ENCODE results near the gene PWP2. TPM values are rescaled to one million over a fixed set of nuclear protein-coding genes. Genes with fewer than 3 reads are reported as not detected.
A peak's percentile ranks its signal among the peaks of the same experiment; 100 is the strongest.
"Not testable (repeated sequence)": the region's sequence is repeated elsewhere in the genome, so short reads cannot be mapped to it uniquely, and the experiment has no call there.

The PWP2 gene
- total RNA-seq, 1 donor from 2014 or later: 19.4 TPM

DNA sequence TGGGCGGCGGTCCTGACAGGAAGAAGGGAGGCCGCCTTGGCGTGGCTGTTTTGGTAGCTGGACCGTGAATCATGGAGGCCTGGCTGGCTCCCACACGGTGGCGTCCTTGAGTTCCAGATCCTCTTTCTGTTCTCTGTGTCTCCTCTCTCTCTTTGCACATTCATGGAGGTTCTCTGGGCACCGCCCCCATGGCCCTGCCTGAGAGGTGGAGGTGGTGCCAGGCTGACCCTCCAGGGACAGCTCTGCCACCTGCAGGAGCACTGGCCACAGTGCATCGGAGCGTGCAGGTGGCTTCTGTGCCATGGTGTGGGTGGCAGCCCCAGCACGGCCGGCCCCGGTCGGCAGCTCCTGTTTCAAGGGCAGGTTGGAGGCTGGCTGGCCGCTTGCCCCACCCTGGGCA is 30.8 kb downstream of the PWP2 start:
- DNase-seq (ENCODE audit: low read depth in 2 of 2): not testable (repeated sequence)

DNA sequence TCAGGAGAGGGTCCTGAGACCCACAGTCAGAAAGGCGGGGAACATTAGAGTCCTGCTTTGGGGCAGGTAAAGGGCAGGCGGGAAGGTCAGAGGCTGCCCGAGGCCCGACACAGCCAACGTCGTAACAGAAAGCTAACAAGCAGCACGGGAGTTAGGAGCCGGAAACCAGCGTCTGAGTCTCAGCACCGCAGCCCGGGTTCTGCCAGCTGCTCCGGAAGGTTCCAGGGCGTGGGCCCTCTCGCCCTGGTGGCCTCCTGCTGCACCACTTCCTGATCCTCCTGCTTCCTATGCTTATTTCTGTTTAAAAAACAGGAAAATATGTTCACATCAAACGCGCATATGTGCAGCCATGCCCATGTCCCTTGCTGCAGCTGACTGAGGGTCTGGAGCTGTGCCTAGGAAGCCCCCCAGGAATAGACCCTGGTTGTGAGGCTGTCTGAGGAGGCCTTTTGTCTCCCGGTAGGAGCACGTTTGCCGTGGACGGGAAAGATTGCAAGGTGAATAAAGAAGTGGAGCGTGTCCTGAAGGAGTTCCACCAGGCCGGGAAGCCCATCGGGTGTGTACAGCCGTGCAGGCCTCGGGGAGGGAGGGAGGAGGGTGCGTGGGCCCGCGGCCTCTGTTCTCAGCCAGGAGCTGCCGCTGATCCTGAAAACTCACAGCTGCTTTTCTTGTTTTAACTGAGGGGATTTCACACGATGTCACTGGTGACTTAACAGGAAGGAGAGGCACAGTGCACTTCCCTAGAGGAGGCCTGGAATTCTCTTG is 32.8 kb downstream of the PWP2 start:
- peak in 1 of 2 donors; percentile 47 for DNase-seq (ENCODE audit: low read depth in 2 of 2)

DNA sequence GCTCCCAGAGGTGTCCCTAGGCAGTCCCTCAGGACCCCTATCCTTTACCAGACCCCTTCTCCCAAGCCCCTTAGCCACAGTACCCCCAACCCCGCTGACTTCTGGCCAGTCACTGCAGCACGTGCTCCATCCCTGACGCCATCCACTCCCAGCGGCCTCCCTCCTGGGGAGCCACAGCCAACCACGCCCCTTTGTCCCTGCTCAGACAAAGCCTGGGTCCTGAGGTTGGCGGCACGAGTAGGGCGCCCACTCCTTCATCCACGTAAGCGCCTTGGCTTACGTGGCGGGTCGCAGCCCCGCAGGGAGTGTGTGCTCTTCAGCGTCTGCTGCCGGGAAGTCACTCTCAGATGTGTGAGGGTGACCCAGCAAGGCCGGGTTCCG is 33.3 kb downstream of the PWP2 start:
- DNase-seq (ENCODE audit: low read depth in 2 of 2): not testable (repeated sequence)

DNA sequence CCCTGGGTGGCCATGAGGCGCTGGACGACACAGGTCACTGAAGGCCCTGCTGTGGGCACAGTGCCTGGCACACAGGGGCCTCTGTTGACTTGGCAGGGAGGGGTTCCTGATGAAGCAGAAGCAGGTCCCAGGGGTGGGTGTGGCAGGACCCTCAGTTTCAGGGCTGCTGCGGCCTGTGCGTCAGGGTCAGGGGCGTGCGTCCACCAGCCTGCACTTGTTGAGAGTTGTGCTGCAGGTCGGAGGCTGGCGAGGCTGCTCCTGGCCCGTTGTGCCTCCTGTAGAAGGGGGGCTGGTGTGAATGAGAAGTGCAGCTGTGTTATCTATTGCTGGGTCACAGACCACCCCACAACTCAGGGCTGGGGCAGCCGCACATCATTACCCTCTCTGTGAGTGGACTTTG is 35.3 kb downstream of the PWP2 start:
- DNase-seq (ENCODE audit: low read depth in 2 of 2): not testable (repeated sequence)

DNA sequence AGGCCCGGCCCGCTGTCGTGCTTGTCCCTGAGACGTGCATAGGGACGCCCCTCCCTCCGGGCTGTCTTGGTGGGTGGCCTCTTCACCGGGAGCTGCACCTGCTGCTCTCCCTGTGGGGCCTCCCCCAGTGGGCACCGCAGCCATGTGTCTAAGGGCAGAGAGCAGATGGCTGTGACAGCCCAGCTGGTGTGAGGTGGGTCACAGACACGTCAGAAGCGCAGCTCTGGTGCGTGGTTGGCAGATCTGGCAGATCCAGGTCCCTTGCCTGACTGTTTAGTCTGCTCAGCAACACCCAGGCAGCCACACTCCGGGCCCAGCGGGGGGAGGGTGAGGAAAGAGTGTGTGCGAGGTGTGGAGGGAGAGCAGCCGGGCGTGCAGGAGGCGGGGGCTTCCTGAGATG is 36.2 kb downstream of the PWP2 start:
- DNase-seq (ENCODE audit: low read depth in 2 of 2): not testable (repeated sequence)

DNA sequence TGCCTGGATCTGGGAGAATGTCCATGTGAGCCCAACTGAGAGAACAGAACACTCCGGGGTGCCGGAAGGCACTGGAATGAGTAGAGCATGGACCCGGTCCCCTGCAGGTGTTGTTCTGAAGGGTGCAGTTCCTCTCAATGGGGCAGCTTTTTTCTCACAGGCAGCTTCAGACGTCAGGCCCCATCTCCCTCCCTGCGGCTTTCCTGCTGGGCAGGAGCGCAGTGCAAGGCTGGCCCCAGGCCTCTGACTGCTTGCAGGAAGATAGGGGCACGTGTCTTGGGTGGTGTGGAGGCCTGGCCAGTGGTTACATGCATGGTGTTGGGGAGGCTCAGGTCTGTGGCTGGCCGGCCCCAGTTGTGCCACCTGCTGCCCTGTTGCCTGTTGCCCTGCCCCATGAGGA is 36.8 kb downstream of the PWP2 start:
- not testable (repeated sequence) for DNase-seq (ENCODE audit: low read depth in 2 of 2)

DNA sequence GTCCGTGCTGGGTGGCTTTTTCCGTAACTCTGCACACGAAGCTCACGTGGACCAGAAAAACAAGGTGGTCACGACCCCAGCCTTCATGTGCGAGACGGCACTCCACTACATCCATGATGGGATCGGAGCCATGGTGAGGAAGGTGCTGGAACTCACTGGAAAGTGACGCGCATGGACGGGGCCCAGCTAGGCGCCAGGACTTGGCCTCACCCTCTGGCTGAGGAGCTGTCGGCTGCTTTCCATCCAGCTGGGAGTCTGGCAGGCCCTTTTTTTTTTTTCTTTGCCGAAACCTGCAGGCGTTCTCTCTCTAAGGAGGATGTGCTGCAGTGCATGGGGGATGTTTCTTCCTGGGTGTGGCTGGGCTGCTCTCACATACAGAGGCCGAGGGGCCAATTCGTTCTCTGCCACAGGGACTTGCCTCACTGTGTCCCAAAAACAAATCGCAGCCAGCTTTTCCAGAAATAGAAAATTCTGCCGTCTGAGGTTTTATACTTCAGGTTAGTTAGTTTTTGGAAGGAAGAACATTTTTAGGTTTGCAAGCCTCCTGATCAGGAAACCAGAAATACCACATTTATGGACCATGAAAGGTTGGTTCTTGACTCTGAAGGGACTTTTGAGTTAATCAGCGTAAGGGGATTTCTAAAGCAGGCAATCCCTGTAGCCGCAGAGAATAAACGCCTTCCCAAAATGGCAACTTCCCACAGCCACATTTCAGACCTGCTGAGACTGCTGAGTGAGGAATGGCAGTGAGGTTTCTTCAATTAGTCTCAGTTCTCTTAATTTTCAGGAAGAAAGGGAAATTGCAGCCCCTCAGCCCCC is 37.8 kb downstream of the PWP2 start:
- not testable (repeated sequence) for DNase-seq (ENCODE audit: low read depth in 2 of 2)

DNA sequence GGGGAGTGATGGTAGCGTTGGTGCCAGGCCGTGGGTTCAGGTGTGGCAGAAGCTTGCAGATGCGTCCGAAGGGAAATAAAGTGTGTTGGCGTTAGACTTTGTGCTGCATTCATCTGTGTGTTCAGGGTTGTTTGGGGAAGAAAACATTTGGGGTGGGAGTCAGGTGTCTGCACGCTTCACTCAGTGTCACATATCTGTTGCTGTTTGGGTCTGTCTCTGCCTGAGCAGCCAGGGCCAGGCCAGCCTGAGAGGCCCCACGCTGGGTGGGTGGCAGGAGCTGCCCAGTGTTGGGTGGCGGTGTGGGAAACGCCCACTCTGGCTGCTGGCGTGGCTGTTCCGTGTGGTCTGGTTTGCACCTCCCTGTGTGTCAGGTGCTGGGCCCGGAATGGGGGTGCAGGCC is 38.4 kb downstream of the PWP2 start:
- DNase-seq (ENCODE audit: low read depth in 2 of 2): not testable (repeated sequence)

DNA sequence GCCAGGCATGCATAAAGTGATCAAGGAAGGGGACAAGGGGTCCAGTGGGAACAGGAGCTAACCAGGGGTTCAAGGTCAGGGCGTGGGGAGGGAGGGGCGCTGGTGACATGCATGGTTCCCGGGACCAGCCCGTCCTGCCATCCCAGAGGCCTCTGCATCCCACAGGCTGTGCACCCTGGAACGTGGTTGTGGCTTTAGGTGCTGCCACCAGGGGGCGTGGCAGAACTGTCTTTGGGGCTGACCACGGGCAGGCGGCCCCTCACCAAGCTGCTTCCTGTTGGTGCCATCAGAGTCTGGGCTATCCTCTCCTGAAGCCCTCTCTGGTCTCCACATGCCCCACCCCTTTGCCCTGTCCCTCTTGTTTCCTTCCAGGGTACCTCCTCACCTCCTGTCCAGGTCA is 39.9 kb downstream of the PWP2 start:
- not testable (repeated sequence) for DNase-seq (ENCODE audit: low read depth in 2 of 2)

DNA sequence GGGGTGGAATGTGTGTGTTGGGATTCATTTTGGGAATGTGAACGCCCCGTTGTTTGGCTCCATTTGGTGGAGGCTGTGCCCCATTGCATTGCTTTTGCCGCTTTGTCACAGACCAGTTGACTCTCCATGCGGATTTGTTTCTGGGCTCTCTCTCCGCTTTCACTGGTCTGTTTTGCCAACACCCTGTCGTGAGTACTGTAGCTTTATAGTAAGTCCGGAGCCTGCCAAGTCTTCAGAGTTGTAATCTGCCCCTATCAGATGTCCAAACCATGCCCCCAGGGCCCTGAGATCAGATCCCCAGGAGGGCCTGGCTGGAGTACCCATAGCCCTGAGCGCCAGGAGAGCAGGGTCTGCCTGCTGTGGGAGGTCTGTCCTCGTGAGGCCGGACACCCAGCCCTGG is 43.1 kb downstream of the PWP2 start:
- DNase-seq (ENCODE audit: low read depth in 2 of 2): not testable (repeated sequence)

DNA sequence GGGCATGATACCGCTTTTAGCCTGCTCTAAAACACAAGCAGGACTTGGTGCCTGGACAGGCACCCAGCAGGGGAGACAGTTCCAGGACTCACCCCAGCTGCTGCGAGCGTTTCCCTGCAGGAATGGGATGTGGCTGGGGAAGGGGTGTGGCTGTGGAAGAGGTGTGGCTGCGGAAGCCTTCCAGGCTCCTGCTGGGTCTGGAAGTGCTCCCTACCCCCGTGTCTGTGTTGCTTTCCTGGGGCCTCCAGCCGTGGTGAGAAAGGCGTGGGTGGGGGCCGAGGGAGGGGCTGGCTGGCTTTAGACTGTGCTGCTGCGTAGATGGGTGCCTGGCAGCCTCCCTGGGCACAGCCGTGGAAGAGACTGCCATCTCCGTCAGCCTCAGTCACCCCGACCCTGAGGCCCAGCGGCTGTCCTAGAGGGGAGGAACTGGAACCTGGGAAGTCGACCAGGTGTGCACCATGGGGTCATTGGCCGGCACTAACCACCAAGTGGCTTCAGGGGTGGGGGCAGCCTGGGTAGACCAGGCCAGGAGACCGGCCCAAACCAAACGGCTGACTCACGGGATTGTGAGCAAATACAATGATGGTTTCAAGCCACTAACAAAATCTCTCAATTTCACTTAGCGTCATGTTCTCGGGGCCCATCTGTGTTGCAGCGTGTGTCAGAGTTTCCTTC is 46.2 kb downstream of the PWP2 start:
- DNase-seq (ENCODE audit: low read depth in 2 of 2): not testable (repeated sequence)

DNA sequence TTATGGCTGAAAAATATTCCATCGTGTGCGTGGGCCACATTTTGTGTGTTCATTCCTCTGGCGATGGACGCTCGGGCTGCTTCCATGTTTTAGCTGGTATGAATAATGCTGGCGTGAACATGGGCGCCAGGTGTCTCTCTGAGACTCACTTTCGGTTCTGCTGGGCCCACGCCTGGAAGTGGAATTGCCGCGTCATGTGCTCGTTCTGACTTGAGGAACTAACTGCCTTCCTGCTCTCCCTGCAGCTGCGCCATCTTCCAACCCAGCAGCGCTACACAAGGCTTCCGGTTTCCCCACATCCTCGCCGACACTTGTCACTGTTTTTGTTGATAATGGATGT is 46.7 kb downstream of the PWP2 start:
- DNase-seq (ENCODE audit: low read depth in 2 of 2): not testable (repeated sequence)

DNA sequence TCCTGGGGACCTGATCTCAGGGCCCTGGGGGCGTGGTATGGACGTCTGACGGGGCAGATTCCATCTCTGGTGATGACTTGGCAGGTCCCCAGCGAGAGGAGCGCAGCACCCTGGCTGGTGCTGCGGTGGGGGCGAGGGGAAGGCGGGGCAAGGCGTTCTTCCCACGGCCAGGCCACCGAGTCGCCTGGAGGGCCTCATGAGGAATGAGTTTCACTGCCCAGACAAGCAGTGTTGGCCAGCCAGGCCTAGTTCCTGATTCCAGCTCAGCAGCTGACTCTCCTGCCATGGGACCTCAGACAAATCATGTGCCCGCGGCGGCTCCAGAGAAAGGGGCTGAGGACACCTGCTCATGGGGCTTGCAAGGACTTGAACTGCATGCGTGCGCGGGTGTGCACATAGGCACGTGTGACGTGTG is 47.6 kb downstream of the PWP2 start:
- DNase-seq (ENCODE audit: low read depth in 2 of 2): not testable (repeated sequence)

DNA sequence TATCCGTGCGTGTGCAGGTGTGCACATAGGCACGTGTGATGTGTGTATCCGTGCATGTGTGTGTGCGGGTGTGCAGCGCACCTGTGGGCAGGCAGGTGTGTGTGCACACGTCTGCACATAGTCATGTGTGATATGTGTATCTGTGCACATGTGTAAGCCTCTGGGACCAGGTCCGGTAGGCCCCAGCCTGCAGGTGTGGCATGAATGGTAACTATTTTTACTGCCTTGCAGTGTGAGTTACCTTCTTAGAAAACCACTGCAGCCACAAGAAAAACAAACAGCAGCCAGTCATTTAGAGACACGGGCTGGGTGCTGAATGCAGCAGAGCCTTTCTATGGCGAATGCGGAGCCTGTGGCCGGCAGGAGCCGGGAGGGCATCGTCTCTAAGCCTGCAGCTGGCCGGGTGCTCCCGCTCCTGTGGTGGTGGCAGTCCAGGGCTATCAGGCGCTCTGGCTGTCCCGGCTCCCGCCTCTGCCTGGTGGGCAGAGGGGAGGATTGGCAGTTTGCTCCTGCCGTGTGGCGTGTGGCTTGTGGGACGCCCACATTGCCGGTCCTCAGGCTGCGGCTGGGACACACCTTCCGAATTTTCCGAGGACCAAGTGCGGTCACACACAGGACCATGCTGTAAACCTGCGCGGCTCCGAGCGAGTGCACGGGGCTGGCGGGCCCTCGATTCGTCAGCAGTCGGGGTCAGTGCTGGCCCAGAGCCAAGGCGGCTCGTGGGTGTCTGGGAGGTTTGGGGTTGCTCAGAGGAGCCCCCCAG is 48.2 kb downstream of the PWP2 start:
- DNase-seq (ENCODE audit: low read depth in 2 of 2): not testable (repeated sequence)

DNA sequence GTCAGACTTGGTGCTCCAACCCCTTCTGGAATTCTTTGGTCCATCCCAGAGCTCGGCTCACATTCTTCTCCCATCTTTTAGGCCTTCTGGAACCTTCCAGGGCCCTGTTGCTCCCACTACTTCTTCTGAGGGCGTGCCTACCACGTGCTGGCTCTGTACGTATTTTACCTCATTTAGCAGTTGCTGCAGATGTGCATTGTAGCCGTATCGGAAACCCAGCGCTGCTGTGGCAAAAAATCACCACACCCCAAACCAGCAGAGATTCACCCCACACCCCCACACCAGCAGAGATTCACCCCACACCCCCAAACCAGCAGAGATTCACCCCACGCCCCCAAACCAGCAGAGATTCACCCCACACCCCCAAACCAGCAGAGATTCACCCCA is 48.8 kb downstream of the PWP2 start:
- DNase-seq (ENCODE audit: low read depth in 2 of 2): not testable (repeated sequence)

DNA sequence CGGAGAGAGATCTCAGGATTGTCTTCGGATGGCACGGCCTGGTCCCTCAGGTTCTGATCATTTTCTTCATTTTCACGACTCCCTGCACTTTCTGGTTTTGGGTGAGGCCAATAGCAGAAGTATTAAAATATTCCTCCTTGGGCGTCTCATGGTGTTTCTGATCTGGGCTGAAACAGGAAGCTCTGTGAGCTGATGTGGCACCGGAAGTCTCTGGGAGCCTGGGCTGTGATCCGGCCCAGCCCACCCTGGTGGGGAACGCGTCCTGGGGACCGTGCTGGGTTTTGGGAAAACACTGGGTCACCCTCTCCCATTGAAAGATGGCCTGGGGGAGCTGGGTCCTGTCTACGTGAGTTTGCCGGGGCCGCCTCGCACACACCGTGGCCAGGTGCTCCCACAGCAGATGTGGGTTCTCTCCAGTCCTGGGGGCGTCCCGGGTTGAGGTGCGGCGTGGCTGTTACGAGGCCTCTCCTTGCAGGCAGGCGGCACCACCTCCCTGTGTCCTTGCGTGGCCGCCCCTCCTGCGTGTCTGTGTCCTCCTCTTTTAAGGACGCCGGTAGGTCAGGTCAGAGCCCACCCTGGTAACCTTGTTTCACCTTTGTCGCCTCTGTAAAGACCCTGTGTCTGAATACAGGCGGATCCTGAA is 50.4 kb downstream of the PWP2 start:
- DNase-seq (ENCODE audit: low read depth in 2 of 2): not testable (repeated sequence)

DNA sequence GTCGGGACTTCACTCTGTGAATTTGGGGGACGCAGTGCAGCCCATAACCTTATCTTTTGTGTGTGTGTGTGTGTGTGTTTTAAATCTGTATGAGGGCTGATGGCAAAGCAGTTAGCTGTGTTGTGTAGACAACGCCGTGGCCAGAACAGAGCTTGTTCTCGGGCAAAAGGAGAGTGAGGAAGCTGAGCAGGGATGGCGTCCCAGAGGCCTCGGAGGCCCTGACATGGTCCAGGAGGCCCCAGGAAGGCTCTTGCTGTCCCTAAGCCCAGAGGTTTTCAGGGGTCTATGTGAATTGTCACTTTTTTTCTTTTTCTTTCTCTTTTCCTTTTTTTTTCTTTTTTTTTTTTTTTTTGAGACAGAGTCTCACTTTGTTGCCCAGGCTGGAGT is 50.9 kb downstream of the PWP2 start:
- not testable (repeated sequence) for DNase-seq (ENCODE audit: low read depth in 2 of 2)

DNA sequence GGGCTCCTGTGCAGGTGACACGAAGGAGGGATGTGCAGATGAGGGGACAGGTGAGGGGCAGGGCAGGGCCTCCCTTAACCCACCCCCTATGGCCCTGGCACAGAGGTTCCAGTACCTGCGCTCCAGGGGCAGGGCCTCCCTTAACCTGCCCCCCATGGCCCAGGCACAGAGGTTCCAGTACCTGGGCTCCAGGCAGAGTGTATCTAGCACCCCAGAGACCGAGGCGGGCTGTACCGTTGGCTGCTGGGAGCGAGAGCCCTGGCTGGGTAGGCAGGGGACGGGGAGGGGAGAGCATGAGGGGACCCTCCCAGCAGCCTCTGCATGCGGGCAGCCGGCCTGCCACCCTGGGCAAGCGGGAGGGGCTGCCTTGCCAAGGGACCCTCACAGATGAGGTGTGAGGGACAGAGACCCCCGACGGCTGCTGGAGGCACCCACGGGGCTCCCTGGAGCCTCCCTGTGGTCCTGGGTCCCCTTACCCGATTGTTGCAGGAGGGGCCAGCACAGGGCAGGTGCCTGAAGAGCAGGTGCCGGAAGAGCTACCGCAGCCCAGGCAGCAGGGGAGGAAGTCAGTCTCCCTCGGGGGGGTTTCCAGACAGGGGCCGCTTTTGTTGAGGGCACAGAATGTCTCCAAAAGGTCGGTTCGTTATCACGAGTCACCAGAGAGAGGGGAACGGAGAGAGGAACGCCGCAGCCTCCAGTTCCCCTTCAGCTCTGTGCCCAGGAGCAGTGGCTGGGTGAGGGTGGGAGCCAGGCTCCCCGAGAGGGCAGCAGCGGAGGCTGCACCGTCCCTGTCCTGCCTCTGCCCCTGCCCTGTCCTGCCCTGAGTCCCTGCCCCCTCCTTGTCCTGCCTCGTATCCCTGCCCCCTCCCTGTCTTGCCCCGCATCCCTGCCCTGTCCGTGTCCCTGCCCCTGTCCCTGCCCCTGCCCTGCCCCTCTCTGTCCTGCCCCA is 52.4 kb downstream of the PWP2 start:
- DNase-seq (ENCODE audit: low read depth in 2 of 2): not testable (repeated sequence)

DNA sequence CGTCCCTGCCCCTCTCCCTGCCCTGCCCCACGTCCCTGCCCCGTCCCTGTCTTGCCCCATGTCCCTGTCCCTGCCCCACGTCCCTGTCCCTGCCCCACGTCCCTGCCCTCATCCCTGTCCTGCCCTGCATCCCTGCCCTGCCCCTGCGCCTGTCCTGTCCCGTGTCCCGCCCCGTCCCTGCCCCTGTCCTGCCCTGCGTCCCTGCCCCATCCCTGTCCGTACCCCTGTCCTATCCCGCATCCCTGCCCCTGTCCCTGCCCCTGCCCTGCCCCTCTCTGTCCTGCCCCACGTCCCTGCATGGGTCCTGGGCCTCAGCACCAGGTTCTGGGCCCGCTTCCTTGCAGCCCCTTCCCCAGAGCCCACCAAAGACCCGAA is 53.1 kb downstream of the PWP2 start:
- not testable (repeated sequence) for DNase-seq (ENCODE audit: low read depth in 2 of 2)

DNA sequence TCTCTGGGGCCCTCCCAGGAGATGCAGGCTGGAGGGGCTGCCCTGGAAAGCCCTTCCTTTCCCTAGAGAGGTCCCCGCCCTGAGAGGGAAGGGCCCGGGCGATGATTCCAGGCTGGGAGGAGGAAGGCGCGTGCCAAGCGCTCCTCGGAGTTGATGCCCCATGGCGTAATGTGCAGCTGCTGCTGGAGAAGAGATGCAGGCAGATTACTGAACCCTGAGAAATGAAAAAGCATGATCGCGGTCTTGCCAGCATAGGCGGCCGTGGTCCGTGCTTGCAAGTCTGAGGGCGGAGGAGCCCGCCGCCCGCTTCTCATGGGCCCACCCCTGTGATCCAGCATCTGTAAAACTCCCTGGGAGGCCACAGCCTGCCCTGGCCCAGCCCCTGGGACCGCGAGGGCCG is 53.6 kb downstream of the PWP2 start:
- DNase-seq (ENCODE audit: low read depth in 2 of 2): not testable (repeated sequence)

All from lung microvascular endothelial cell (primary cell).